Measurements from ENCODE around the gene CGNL1.

GRCh38 chr15:57379487-57379886 is 3.2 kb downstream of the CGNL1 start:
- TF ChIP-seq, protein P1, sequence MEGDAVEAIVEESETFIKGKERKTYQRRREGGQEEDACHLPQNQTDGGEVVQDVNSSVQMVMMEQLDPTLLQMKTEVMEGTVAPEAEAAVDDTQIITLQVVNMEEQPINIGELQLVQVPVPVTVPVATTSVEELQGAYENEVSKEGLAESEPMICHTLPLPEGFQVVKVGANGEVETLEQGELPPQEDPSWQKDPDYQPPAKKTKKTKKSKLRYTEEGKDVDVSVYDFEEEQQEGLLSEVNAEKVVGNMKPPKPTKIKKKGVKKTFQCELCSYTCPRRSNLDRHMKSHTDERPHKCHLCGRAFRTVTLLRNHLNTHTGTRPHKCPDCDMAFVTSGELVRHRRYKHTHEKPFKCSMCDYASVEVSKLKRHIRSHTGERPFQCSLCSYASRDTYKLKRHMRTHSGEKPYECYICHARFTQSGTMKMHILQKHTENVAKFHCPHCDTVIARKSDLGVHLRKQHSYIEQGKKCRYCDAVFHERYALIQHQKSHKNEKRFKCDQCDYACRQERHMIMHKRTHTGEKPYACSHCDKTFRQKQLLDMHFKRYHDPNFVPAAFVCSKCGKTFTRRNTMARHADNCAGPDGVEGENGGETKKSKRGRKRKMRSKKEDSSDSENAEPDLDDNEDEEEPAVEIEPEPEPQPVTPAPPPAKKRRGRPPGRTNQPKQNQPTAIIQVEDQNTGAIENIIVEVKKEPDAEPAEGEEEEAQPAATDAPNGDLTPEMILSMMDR (IDR thresholded peaks at IDR 0.05; ENCODE audit: insufficient read depth, low read depth, low read length), result no peak
- TF ChIP-seq EZH2 (IDR thresholded peaks at IDR 0.05; ENCODE audit: insufficient read depth, low read length), result no peak

Measured in astrocyte (in vitro differentiated cells and primary cell).